Caco-2 (cell line): ENCODE data around the gene ZNF106. TPM values are rescaled to one million over a fixed set of nuclear protein-coding genes. Genes with fewer than 3 reads are reported as not detected.

Experiments
- BruUV-seq: library from RNA; stranded (reverse); fragments of 400-500 nt; replicated peaks from 2 replicates; lab custom pipeline; 2021; lab: Mats Ljungman, UMichigan
- CTCF ChIA-PET: fragments of 300-600 bp; sonication (Branson Sonifier 250); formaldehyde crosslinking; loops from one replicate; lab custom pipeline; 2022; ENCODE audit warnings: antibody characterized with exemption; lab: Charles Lee
- POLR2A ChIA-PET: fragments of 300-600 bp; sonication (Branson Sonifier 250); formaldehyde crosslinking; loops from one replicate; lab custom pipeline; 2022; ENCODE audit warnings: antibody characterized with exemption; lab: Charles Lee
- DNase-seq, 2 experiments: peaks; one replicate each; pipeline versions ENCODE4 v3.0.0 to v3.0.0-alpha.2; 2020 to 2022
- H3K27me3 ChIP-seq: replicated peaks from 2 replicates; pipeline ENCODE4 v1.6.0; 2011; ENCODE audit warnings: low read length; ENCODE audit not compliant: control insufficient read depth, insufficient read depth
- H3K36me3 ChIP-seq: 2 replicates; pipeline ENCODE4 v1.5.1; 2011; ENCODE audit warnings: low read length; ENCODE audit not compliant: control insufficient read depth, insufficient read depth
- H3K4me1 ChIP-seq: fragments of 250-450 bp; sonication (Bioruptor Pico); 2 replicates; pipeline ENCODE4 v1.5.1; 2020; ENCODE audit warnings: mild to moderate bottlenecking
- H3K4me3 ChIP-seq: 2 replicates; pipeline ENCODE4 v1.5.1; 2011; ENCODE audit warnings: low read depth, mild to moderate bottlenecking, control low read depth, low read length
- H3K9me3 ChIP-seq: fragments of 250-450 bp; sonication (Bioruptor Pico); 2 replicates; pipeline ENCODE4 v1.5.1; 2020; ENCODE audit warnings: mild to moderate bottlenecking, moderate library complexity
- H3K27ac Mint-ChIP-seq: one replicate; pipeline ENCODE4 v1.8.0; 2022; ENCODE audit warnings: mixed read lengths; ENCODE audit not compliant: unreplicated experiment
- H3K27me3 Mint-ChIP-seq: one replicate; pipeline ENCODE4 v1.8.0; 2022; ENCODE audit warnings: mixed read lengths; ENCODE audit not compliant: insufficient read depth, unreplicated experiment
- H3K36me3 Mint-ChIP-seq: one replicate; pipeline ENCODE4 v1.8.0; 2022; ENCODE audit warnings: mild to moderate bottlenecking, mixed read lengths; ENCODE audit not compliant: insufficient read depth, unreplicated experiment
- H3K4me1 Mint-ChIP-seq: one replicate; pipeline ENCODE4 v1.8.0; 2022; ENCODE audit warnings: low read depth, mixed read lengths; ENCODE audit not compliant: unreplicated experiment
- H3K4me3 Mint-ChIP-seq: one replicate; pipeline ENCODE4 v1.8.0; 2022; ENCODE audit warnings: mild to moderate bottlenecking, moderate library complexity, mixed read lengths; ENCODE audit not compliant: unreplicated experiment
- H3K9me3 Mint-ChIP-seq: one replicate; pipeline ENCODE4 v1.8.0; 2022; ENCODE audit warnings: mixed read lengths; ENCODE audit not compliant: unreplicated experiment
- intact Hi-C: fragments of 100-400 bp; cut with micrococcal nuclease; formaldehyde crosslinking; loops from one replicate; pipeline ENCODE4 v1.10.0; 2022; ENCODE audit not compliant: unreplicated experiment
- total RNA-seq: library from RNA; stranded (reverse); gene quantifications from 2 replicates; pipeline ENCODE4 v1.2.3, GENCODE V29; 2022
- TF ChIP-seq, protein P1 (sequence below), 2 experiments: fragments of 200-600 bp in 1 of 2; IDR thresholded peaks; 1 replicate in 1 of 2; 2 replicates in 1 of 2; pipeline versions ENCODE4 v1.5.1 to v1.8.0; 2011 to 2022; ENCODE audit warnings: antibody characterized with exemption in 1 of 2, control low read depth in 1 of 2, inconsistent platforms in 1 of 2, low read depth in 1 of 2, low read length in 1 of 2, mild to moderate bottlenecking in 1 of 2, moderate library complexity in 1 of 2; ENCODE audit not compliant: insufficient read depth in 1 of 2, severe bottlenecking in 1 of 2, unreplicated experiment in 1 of 2

ZNF106 gene
- total RNA-seq, 1 experiment from 2014 or later, result 47.8 TPM

DNA sequence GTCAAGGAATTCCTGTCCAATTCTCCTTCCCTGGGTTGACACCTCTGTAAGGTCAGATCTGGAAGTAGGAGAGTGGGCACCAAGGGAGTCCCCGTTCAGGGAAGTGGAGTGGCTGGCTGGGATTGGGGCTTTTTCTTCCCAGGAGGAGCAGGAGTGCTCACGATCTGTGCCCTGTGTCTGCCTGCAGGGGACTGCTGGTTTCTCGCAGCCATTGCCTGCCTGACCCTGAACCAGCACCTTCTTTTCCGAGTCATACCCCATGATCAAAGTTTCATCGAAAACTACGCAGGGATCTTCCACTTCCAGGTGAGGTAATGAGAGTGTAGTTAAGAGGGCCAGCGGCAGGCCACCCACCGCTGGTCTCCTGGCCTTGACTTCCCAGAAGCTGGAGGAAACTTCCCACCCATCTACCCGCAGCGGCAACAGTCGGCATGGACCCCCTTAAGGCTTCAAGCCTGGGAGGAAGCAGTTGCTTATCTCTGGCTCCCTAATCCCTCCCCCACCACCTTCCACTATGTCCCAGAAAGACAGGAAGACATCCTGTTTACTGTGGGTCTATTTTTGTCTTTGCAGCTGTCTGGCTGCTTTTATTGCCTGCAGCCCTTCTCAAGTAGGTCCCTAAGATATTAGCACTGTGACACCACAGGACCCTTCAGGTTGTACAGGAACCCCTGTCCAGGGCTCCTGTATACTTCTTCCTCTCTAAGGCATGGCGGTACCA, 104.8 kb downstream of the ZNF106 start:
- H3K4me3 Mint-ChIP-seq, result no peak overlapping the region

DNA sequence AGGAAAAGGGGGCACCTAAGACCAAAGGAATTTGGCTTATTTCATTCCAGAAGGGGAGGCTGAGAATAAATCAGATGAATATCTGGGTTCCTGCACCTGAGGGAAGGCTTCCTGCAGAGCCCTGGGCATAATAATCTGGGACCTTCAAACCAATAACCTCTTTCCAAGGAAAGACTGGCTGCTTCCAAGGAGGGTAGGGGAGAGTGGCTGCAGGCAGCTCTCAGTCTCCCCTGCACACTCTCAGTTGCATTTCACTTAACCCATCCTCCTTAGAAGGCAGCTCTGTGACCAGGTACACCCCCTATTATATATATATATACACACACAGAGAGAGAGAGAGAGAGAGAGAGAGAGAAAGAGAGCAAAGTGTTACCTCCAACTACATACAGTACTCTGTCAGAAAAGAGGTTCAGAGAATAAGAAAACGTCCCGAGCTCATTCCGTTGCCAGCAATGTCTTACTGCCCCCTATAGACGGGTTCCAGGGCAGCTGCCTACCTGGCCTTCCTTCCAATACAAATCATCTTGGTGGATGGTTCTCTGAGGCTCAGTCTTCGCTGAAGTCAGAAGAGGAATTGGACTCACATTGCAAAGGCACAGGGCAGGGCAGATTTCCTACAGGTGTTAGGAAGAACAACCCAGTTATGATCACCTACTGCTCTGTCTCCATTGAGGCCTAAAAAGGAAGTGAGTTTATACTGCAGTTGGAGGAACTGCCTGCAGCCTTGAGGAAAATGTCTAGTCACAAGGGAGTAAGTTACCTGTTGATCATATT, 105.5 kb downstream of the ZNF106 start:
- Histone ChIP-seq H3K4me3 (no peak overlapping the region), H3K27me3 (no peaks in the 10 kb centered on the region), H3K4me1 (peaks cover 4% of the 10 kb centered on the region; the same call in 1 of the 2 replicates), H3K9me3 (no peaks in the 10 kb centered on the region), H3K36me3 (no peaks in the 10 kb centered on the region)
- no peak overlapping the region for H3K27ac Mint-ChIP-seq
- no peaks in the 10 kb centered on the region for H3K36me3 Mint-ChIP-seq
- TF ChIP-seq, protein P1, sequence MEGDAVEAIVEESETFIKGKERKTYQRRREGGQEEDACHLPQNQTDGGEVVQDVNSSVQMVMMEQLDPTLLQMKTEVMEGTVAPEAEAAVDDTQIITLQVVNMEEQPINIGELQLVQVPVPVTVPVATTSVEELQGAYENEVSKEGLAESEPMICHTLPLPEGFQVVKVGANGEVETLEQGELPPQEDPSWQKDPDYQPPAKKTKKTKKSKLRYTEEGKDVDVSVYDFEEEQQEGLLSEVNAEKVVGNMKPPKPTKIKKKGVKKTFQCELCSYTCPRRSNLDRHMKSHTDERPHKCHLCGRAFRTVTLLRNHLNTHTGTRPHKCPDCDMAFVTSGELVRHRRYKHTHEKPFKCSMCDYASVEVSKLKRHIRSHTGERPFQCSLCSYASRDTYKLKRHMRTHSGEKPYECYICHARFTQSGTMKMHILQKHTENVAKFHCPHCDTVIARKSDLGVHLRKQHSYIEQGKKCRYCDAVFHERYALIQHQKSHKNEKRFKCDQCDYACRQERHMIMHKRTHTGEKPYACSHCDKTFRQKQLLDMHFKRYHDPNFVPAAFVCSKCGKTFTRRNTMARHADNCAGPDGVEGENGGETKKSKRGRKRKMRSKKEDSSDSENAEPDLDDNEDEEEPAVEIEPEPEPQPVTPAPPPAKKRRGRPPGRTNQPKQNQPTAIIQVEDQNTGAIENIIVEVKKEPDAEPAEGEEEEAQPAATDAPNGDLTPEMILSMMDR (IDR thresholded peaks at IDR 0.05; ENCODE audit: insufficient read depth in 1 of 2, low read depth in 1 of 2, low read length in 1 of 2, severe bottlenecking in 1 of 2, unreplicated experiment in 1 of 2), result peak; percentile 60 to 76
- peaks cover 7% of the 10 kb centered on the region for H3K4me1 Mint-ChIP-seq
- H3K4me3 Mint-ChIP-seq, result no peak overlapping the region
- ChIA-PET POLR2A (interaction anchor here (0.5 to 0.6 kb wide), 2 partner anchors 112 to 149 kb away, joined by 3 read pairs; no protein-coding TSS in a partner anchor), CTCF (interaction anchor here (0.5 to 1.2 kb wide), 11 partner anchors 14 to 329 kb away, joined by 3 to 7 read pairs (median 3); partner anchors contain the start of gene VPS39)
- H3K27me3 Mint-ChIP-seq, result no peaks in the 10 kb centered on the region
- no TSS peak for BruUV-seq
- intact Hi-C loops, result loop anchor here (5.0 to 10.0 kb wide), 2 partner anchors 161 to 318 kb away; no protein-coding TSS in a partner anchor
- H3K9me3 Mint-ChIP-seq, result no peaks in the 10 kb centered on the region
- peak; percentile 59 to 72 for DNase-seq

More for the DNA sequence above, 104.8 kb downstream of the ZNF106 start:
- Histone ChIP-seq H3K4me3 (no peak overlapping the region), H3K9me3 (no peaks in the 10 kb centered on the region), H3K27me3 (no peaks in the 10 kb centered on the region), H3K4me1 (peaks cover 5% of the 10 kb centered on the region), H3K36me3 (no peaks in the 10 kb centered on the region)
- peaks cover 7% of the 10 kb centered on the region for H3K4me1 Mint-ChIP-seq
- no peaks in the 10 kb centered on the region for H3K9me3 Mint-ChIP-seq
- ChIA-PET POLR2A (no interaction called here), CTCF (interaction anchor here (0.6 to 1.2 kb wide), 5 partner anchors 13 to 302 kb away, joined by 3 to 6 read pairs (median 3); no protein-coding TSS in a partner anchor)
- BruUV-seq, result no TSS peak
- TF ChIP-seq, protein P1 (IDR thresholded peaks at IDR 0.05; ENCODE audit: insufficient read depth in 1 of 2, low read depth in 1 of 2, low read length in 1 of 2, severe bottlenecking in 1 of 2, unreplicated experiment in 1 of 2), result no peak
- H3K36me3 Mint-ChIP-seq, result no peaks in the 10 kb centered on the region
- intact Hi-C loops, result loop anchor here (5.0 to 10.0 kb wide), 2 partner anchors 161 to 319 kb away; no protein-coding TSS in a partner anchor
- no peaks in the 10 kb centered on the region for H3K27me3 Mint-ChIP-seq
- H3K27ac Mint-ChIP-seq, result no peak overlapping the region
- DNase-seq, result no peak

DNA sequence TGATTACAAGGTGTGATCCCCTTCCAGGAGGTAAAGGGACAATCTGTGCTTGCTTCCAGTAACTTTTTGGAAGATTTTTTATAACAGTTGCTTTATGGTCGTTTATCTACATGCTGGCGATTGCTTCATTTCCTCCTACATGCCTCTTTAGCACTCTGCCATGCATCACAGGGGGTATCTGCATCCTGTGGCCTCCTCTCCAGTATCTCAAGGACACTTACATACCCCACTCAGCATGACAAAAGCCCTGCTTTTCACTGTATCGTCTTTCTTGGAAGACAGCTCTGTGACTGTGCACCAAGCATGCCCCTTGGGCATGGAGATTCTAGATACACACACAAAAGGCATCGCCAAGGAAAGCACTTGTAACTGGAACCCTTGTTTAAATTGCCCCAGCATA, 106.3 kb downstream of the ZNF106 start:
- no peak overlapping the region for H3K4me3 ChIP-seq
- intact Hi-C loops, result loop anchor here (10.0 kb wide), 1 partner anchor 160 kb away; no protein-coding TSS in a partner anchor
- Mint-ChIP-seq H3K27me3 (no peaks in the 10 kb centered on the region), H3K4me3 (no peak overlapping the region), H3K9me3 (no peaks in the 10 kb centered on the region), H3K4me1 (peaks cover 2% of the 10 kb centered on the region), H3K36me3 (no peaks in the 10 kb centered on the region), H3K27ac (no peak overlapping the region)
- no peaks in the 10 kb centered on the region for H3K9me3 ChIP-seq
- POLR2A ChIA-PET, result interaction anchor here (0.6 kb wide), 1 partner anchor 148 kb away, joined by 3 read pairs; no protein-coding TSS in a partner anchor
- H3K27me3 ChIP-seq, result no peaks in the 10 kb centered on the region
- no TSS peak for BruUV-seq
- CTCF ChIA-PET, result interaction anchor here (0.5 to 1.2 kb wide), 6 partner anchors 20 to 329 kb away, joined by 3 to 7 read pairs (median 4); no protein-coding TSS in a partner anchor
- TF ChIP-seq, protein P1 (IDR thresholded peaks at IDR 0.05; ENCODE audit: insufficient read depth in 1 of 2, low read depth in 1 of 2, low read length in 1 of 2, severe bottlenecking in 1 of 2, unreplicated experiment in 1 of 2), result no peak
- DNase-seq, result no peak
- H3K4me1 ChIP-seq, result peaks cover 4% of the 10 kb centered on the region; the same call in 1 of the 2 replicates
- no peaks in the 10 kb centered on the region for H3K36me3 ChIP-seq
